G401 (cell line): ENCODE data around the gene SATB1. TPM values are rescaled to one million over a fixed set of nuclear protein-coding genes. Genes with fewer than 3 reads are reported as not detected.
A peak's percentile ranks its signal among the peaks of the same experiment; 100 is the strongest.

Source experiments
- DNase-seq: peaks from one replicate; pipeline ENCODE4 v3.0.0-alpha.2; 2015; ENCODE audit warnings: low spot score
- in situ Hi-C: cut with HindIII; loops from 2 replicates; pipeline ENCODE4 v1.10.0; 2016; ENCODE audit warnings: low sequenced_read_pairs, mixed read lengths
- total RNA-seq: library from RNA; depleted of rRNA; stranded (reverse); fragments of >200 nt; shearing (Covaris generic); gene quantifications from 2 replicates; pipeline ENCODE4 v1.2.3, GENCODE V29; 2014

Gene SATB1
- total RNA-seq, 1 experiment from 2014 or later = not detected

- in situ Hi-C loops = no loop called here
- DNase-seq = no peak
These were observed 11.1 kb upstream of the SATB1 start for GRCh38 chr3:18436213-18436612.

GRCh38 chr3:18434711-18435110, 9.6 kb upstream of the SATB1 start:
- DNase-seq = no peak
- in situ Hi-C loops = no loop called here

GRCh38 chr3:18432752-18433151, 7.6 kb upstream of the SATB1 start:
- no peak for DNase-seq
- in situ Hi-C loops = no loop called here

GRCh38 chr3:18431266-18431665, 6.1 kb upstream of the SATB1 start:
- in situ Hi-C loops = no loop called here
- DNase-seq = no peak

GRCh38 chr3:18428991-18429745, 4.0 kb upstream of the SATB1 start:
- in situ Hi-C loops = no loop called here

GRCh38 chr3:18428036-18428435, 2.9 kb upstream of the SATB1 start:
- in situ Hi-C loops = no loop called here
- DNase-seq = no peak

More at GRCh38 chr3:18428991-18429745, 4.0 kb upstream of the SATB1 start:
- no peak for DNase-seq

GRCh38 chr3:18426597-18427193, 1.6 kb upstream of the SATB1 start:
- in situ Hi-C loops = no loop called here
- DNase-seq = peak; percentile 28

- in situ Hi-C loops = no loop called here
- peak; percentile 58 for DNase-seq
These were observed 610 bp upstream of the SATB1 start for GRCh38 chr3:18425641-18426257.

- no peak for DNase-seq
- in situ Hi-C loops = no loop called here
These were observed 868 bp downstream of the SATB1 start for GRCh38 chr3:18424213-18424728.

- peak; percentile 77 for DNase-seq
- in situ Hi-C loops = no loop called here
These were observed 1.5 kb downstream of the SATB1 start for GRCh38 chr3:18423401-18424212.

GRCh38 chr3:18422972-18423371, 2.2 kb downstream of the SATB1 start:
- DNase-seq = no peak
- in situ Hi-C loops = no loop called here

GRCh38 chr3:18420555-18420954, 4.6 kb downstream of the SATB1 start:
- in situ Hi-C loops = no loop called here
- DNase-seq = no peak

GRCh38 chr3:18419232-18419631, 5.9 kb downstream of the SATB1 start:
- no peak for DNase-seq
- in situ Hi-C loops = no loop called here

- in situ Hi-C loops = no loop called here
These were observed 7.1 kb downstream of the SATB1 start for GRCh38 chr3:18417904-18418572.

GRCh38 chr3:18416332-18416731, 8.8 kb downstream of the SATB1 start:
- in situ Hi-C loops = no loop called here
- no peak for DNase-seq

More at GRCh38 chr3:18417904-18418572, 7.1 kb downstream of the SATB1 start:
- no peak for DNase-seq

GRCh38 chr3:18415839-18416238, 9.3 kb downstream of the SATB1 start:
- in situ Hi-C loops = no loop called here
- DNase-seq = no peak

GRCh38 chr3:18415167-18415566, 10.0 kb downstream of the SATB1 start:
- DNase-seq = no peak
- in situ Hi-C loops = no loop called here

- DNase-seq = no peak
- in situ Hi-C loops = no loop called here
These were observed 12.5 kb downstream of the SATB1 start for GRCh38 chr3:18412684-18413083.

GRCh38 chr3:18411541-18411940, 13.6 kb downstream of the SATB1 start:
- no peak for DNase-seq
- in situ Hi-C loops = no loop called here
